Activated CD8-positive, alpha-beta memory T cell treated with anti-CD3 and anti-CD28 coated beads, Interleukin-2, amount 50 U/mL, for 4 hours (primary cell): ENCODE measurements around the gene ZNF283.
"Not testable (repeated sequence)": the region's sequence is repeated elsewhere in the genome, so short reads cannot be mapped to it uniquely, and the experiment has no call there.

Experiments used
- DNase-seq: peaks from one replicate; pipeline ENCODE4 v3.0.0-alpha.2; 2020

ZNF283 gene

GRCh38 chr19:43802216-43802951, 24.7 kb upstream of the ZNF283 start, which contains the start of gene LYPD5:
TSS of gene LYPD5 (minus strand) at chr19:43802447. CDS start at chr19:43802380, 67 bp downstream.
- no peak for DNase-seq

- no peak for DNase-seq
Measured at GRCh38 chr19:43804432-43804831, 22.7 kb upstream of the ZNF283 start.

DNA sequence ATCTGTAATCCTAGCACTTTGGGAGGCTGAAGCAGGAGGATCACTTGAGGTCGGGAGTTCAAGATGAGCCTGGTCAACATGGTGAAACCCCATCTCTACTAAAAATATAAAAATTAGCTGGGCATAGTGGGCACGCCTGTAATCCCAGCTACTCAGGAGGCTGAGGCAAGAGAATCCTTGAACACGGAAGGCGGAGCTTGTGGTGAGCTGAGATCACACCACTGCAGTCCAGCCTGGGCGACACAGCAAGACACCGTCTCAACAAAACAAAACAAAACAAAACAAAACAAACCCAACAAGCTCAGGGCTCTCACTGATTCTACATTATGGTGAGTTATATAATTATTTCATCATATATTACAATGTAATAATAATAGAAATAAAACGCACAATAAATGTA, 20.7 kb upstream of the ZNF283 start:
- not testable (repeated sequence) for DNase-seq

DNA sequence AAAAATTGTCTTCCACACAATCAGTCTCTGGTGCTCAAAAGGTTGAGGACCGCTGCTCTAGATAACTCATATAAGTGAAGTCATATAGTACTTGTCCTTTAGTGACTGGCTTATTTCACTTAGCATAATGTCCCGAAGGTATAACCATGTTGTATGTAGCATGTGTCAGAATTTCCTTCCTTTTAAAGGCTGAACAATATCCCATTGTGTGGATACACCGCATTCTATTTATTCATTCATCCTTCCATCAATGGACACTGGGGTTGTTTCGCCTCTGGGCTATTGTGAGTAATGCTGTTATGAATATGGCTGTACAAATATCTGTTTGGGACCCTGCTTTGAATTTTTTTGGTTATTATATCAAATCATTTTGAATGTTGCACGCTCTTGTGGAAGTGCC, 20.3 kb upstream of the ZNF283 start:
- no peak for DNase-seq

- no peak for DNase-seq
Measured at GRCh38 chr19:43807651-43808050, 19.5 kb upstream of the ZNF283 start.

- no peak for DNase-seq
Measured at GRCh38 chr19:43809762-43810696, 17.1 kb upstream of the ZNF283 start.

GRCh38 chr19:43811837-43812236, 15.3 kb upstream of the ZNF283 start:
- DNase-seq, result no peak

- no peak for DNase-seq
Measured at GRCh38 chr19:43812259-43812658, 14.9 kb upstream of the ZNF283 start.

GRCh38 chr19:43812688-43813087, 14.4 kb upstream of the ZNF283 start:
- DNase-seq, result no peak

- DNase-seq, result no peak
Measured at GRCh38 chr19:43814663-43815352, 12.3 kb upstream of the ZNF283 start.

DNA sequence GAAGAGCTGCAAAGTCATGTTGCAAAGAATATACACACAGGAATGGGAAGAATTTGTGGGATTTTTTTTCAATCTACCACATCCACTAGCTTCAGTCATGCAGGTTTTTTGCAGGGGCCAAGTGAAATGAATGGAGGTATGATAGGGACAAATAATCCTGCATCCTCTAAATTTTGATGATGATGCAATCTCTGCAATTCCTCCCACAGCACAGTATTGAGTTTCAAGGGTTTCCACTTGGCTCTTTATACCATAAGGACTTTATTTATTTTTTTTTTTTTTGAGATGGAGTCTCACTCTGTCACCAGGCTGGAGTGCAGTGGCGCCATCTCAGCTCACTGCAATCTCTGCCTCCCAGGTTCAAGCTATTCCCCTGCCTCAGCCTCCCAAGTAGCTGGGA, 9.7 kb upstream of the ZNF283 start:
- DNase-seq, result not testable (repeated sequence)

GRCh38 chr19:43818500-43818899, 8.6 kb upstream of the ZNF283 start:
- no peak for DNase-seq

DNA sequence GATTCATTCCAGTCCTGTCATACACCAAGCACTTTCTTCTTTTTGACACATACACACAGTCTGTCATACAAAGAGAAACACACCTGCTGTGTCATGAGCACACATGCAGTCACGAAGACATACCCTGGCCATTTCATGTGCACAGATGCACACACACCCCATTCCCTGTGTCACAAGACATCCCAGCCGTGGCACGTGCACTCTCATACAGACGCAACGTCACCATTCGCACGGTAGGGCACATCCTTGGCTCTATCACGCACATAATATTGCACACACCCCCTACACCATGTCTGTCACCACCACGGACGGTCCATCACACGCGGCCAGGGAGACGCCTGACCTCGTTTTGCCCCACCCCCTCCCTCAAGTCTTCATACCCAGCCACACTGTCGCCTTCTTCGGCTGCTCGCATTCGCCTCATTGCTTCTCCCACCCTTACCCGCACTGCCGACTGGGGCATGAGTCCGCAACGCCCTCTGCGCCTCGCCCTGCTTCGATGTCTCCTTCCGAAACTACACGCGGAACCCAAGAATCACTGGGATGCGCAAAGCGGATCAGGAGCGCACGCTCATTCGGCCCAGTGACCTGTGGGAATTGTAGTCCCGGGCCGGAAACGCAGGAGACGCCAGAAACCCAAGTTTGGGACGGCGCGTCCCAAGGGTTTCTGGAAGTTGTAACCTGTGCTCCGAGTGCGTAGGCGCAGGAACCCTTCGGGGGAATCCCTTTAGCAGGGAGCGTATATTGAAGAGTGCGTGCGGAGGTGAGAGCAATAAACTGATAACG, 6.8 kb upstream of the ZNF283 start:
- peak; percentile 26 for DNase-seq

DNA sequence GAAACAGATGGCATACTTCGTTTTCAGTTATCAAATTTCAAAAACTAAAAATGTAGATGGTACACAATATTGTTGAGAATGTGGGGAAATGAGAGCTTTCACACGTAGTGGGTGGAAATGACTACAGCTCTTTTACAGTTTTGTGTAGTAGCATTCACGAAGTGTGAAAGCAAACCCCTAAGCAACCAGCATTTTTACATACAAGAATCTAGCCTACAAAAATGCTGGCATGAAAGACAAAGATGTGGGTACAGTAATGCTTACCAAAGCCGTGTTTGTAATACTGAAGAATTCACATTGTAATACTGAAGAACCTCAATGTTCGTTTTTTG, 6.3 kb upstream of the ZNF283 start:
- no peak for DNase-seq

GRCh38 chr19:43823856-43824255, 3.3 kb upstream of the ZNF283 start:
- DNase-seq, result not testable (repeated sequence)

GRCh38 chr19:43824572-43824971, 2.5 kb upstream of the ZNF283 start:
- not testable (repeated sequence) for DNase-seq

DNA sequence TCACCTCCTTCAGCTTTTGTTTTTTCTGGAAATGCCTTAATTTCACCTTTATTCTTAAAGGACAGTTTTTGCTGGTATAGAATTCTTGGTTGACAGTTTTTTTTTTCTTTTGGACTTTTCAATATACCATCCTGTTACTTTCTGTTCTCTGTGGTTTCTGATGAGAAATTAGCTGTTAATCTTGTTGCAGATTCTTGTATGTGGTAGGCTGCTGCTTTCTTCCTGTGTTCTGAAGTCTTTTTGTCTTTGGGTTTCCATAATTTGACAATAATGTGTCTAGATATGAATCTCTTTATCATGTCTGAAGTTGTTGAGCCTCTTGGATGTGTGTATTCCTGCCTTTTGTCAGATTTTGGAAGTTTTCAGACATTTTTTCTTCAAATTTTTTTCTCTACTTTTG, 12.0 kb downstream of the ZNF283 start:
- no peak for DNase-seq

DNA sequence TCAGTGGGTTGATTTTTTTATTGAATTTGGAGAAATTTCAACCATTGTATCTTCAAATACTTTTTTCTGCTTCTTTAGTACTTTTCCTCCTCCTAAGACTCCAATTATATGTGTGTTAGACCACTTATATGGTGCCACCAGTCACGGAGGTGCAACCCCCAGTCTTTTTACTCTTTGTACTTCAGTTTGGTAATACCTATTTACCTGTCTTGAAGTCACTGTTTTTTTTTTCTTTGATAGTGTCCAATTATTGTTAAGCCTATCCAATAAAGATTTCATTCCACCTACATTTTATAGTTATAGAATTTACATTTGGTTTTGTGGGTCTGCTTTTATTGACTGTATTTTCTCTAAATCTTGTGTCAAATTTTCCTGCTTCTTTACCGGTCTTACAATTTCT, 14.9 kb downstream of the ZNF283 start:
- DNase-seq, result no peak

- no peak for DNase-seq
Measured at GRCh38 chr19:43847246-43847645, 20.1 kb downstream of the ZNF283 start.

GRCh38 chr19:43847884-43848283, 20.8 kb downstream of the ZNF283 start:
- no peak for DNase-seq

- DNase-seq, result no peak
Measured at GRCh38 chr19:43848821-43849220, 21.7 kb downstream of the ZNF283 start.

DNA sequence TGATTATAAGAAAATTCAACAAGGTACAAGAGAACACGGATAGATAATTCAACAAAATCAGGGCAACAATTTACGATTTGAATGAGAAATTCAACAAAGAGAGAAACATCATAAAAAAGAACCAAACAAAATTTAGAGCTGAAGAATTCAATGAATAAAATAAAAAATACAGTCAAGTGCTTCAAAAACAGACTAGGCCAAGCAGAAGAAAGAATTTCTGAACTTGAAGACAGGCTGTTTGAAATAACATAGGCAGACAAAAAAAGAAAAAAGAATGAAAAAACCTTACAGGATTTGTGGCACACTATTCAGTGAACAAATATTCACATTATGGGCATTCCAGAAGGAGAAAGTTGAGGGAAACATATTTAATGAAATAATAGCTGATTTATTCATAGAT, 31.1 kb downstream of the ZNF283 start:
- no peak for DNase-seq

GRCh38 chr19:43866923-43867322, 39.8 kb downstream of the ZNF283 start:
- DNase-seq, result not testable (repeated sequence)
